ENCODE data around the gene USP11.
A peak's percentile ranks its signal among the peaks of the same experiment; 100 is the strongest.

The USP11 gene

GRCh38 chrX:47230136-47230868 lies 2.5 kb upstream of the USP11 start:
- no peak for ATAC-seq (ENCODE audit: low read depth)
- DNase-seq (ENCODE audit: low spot score): no peak
- Histone ChIP-seq H3K4me1 (ENCODE audit: insufficient read depth, poor library complexity, severe bottlenecking) (peaks cover 3% of the 10 kb centered on the region), H3K4me3 (ENCODE audit: severe bottlenecking) (no peak overlapping the region), H3K27me3 (ENCODE audit: insufficient read depth, poor library complexity, severe bottlenecking) (no peaks in the 10 kb centered on the region), H3K27ac (ENCODE audit: poor library complexity, severe bottlenecking) (no peak overlapping the region), H3K9me3 (ENCODE audit: severe bottlenecking) (no peaks in the 10 kb centered on the region), H3K36me3 (ENCODE audit: low read depth) (peaks cover 20% of the 10 kb centered on the region)
- no peak for TF ChIP-seq CTCF (IDR thresholded peaks at IDR 0.05; ENCODE audit: poor library complexity, severe bottlenecking)

- Histone ChIP-seq H3K9me3 (ENCODE audit: severe bottlenecking) (no peaks in the 10 kb centered on the region), H3K4me3 (ENCODE audit: severe bottlenecking) (no peak overlapping the region), H3K36me3 (ENCODE audit: low read depth) (peaks cover 18% of the 10 kb centered on the region), H3K4me1 (ENCODE audit: insufficient read depth, poor library complexity, severe bottlenecking) (peaks cover 3% of the 10 kb centered on the region), H3K27me3 (ENCODE audit: insufficient read depth, poor library complexity, severe bottlenecking) (no peaks in the 10 kb centered on the region), H3K27ac (ENCODE audit: poor library complexity, severe bottlenecking) (no peak overlapping the region)
- ATAC-seq (ENCODE audit: low read depth) (no peak), DNase-seq (ENCODE audit: low spot score) (no peak)
- no peak for TF ChIP-seq CTCF (IDR thresholded peaks at IDR 0.05; ENCODE audit: poor library complexity, severe bottlenecking)
These were observed 1.6 kb upstream of the USP11 start for GRCh38 chrX:47231167-47231566.

GRCh38 chrX:47232197-47232802 lies 509 bp upstream of the USP11 start:
- ATAC-seq (ENCODE audit: low read depth) (no peak), DNase-seq (ENCODE audit: low spot score) (no peak)
- peaks cover 15% of the 10 kb centered on the region for H3K36me3 ChIP-seq (ENCODE audit: low read depth)
- peaks cover 3% of the 10 kb centered on the region for H3K4me1 ChIP-seq (ENCODE audit: insufficient read depth, poor library complexity, severe bottlenecking)
- no peak for TF ChIP-seq CTCF (IDR thresholded peaks at IDR 0.05; ENCODE audit: poor library complexity, severe bottlenecking)
- no peaks in the 10 kb centered on the region for H3K27me3 ChIP-seq (ENCODE audit: insufficient read depth, poor library complexity, severe bottlenecking)
- peak overlapping the region; percentile 87 for H3K4me3 ChIP-seq (ENCODE audit: severe bottlenecking)
- H3K9me3 ChIP-seq (ENCODE audit: severe bottlenecking): no peaks in the 10 kb centered on the region
- peak overlapping the region; percentile 77 for H3K27ac ChIP-seq (ENCODE audit: poor library complexity, severe bottlenecking)

GRCh38 chrX:47233333-47234113 lies 714 bp downstream of the USP11 start:
- H3K27ac ChIP-seq (ENCODE audit: poor library complexity, severe bottlenecking): peak overlapping the region; percentile 77
- peaks cover 6% of the 10 kb centered on the region for H3K36me3 ChIP-seq (ENCODE audit: low read depth)
- peaks cover 3% of the 10 kb centered on the region for H3K4me1 ChIP-seq (ENCODE audit: insufficient read depth, poor library complexity, severe bottlenecking)
- H3K27me3 ChIP-seq (ENCODE audit: insufficient read depth, poor library complexity, severe bottlenecking): no peaks in the 10 kb centered on the region
- ATAC-seq (ENCODE audit: low read depth) (peak; percentile 83), DNase-seq (ENCODE audit: low spot score) (peak; percentile 94)
- peak overlapping the region; percentile 87 for H3K4me3 ChIP-seq (ENCODE audit: severe bottlenecking)
- no peak for TF ChIP-seq CTCF (IDR thresholded peaks at IDR 0.05; ENCODE audit: poor library complexity, severe bottlenecking)
- no peaks in the 10 kb centered on the region for H3K9me3 ChIP-seq (ENCODE audit: severe bottlenecking)
